IMR-90 (cell line): ENCODE results near the gene GNAI2.

ENCODE experiments used
- CEBPB ChIP-seq: IDR thresholded peaks from 2 replicates; pipeline ENCODE4 v1.6.1; 2012; ENCODE audit warnings: low read depth, low read length, improper control_type of control experiment
- FOS ChIP-seq: fragments of 150-350 bp; IDR thresholded peaks from 2 replicates; pipeline ENCODE4 v1.6.1; 2016; ENCODE audit warnings: low read depth, low read length
- MAZ ChIP-seq: IDR thresholded peaks from 2 replicates; pipeline ENCODE4 v1.6.1; 2012; ENCODE audit warnings: low read depth, mild to moderate bottlenecking, low read length, improper control_type of control experiment, moderate library complexity, borderline replicate concordance
- MXI1 ChIP-seq: IDR thresholded peaks from 2 replicates; pipeline ENCODE4 v1.6.1; 2012; ENCODE audit warnings: low read depth, mild to moderate bottlenecking, low read length, moderate library complexity, borderline replicate concordance
- NFE2L2 ChIP-seq: fragments of 150-350 bp; IDR thresholded peaks from 2 replicates; pipeline ENCODE4 v1.6.1; 2016; ENCODE audit warnings: low read depth, mild to moderate bottlenecking, low read length
- POLR2A ChIP-seq: IDR thresholded peaks from 2 replicates; pipeline ENCODE4 v1.6.1; 2012; ENCODE audit warnings: mild to moderate bottlenecking, low read depth, low read length
- RCOR1 ChIP-seq: IDR thresholded peaks from 2 replicates; pipeline ENCODE4 v1.6.1; 2012; ENCODE audit warnings: mild to moderate bottlenecking, low read length, improper control_type of control experiment; ENCODE audit not compliant: insufficient replicate concordance
- USF2 ChIP-seq: fragments of 150-350 bp; IDR thresholded peaks from 2 replicates; pipeline ENCODE4 v1.6.1; 2017; ENCODE audit warnings: mild to moderate bottlenecking, antibody characterized with exemption, low read length, low read depth
- TF ChIP-seq, protein P1 (sequence below): conservative IDR thresholded peaks from 2 replicates; pipeline ENCODE4 v1.5.1; 2012; ENCODE audit warnings: mild to moderate bottlenecking, low read depth, low read length, improper control_type of control experiment
- TF ChIP-seq, protein P2 (sequence below): fragments of 150-350 bp; IDR thresholded peaks from 2 replicates; pipeline ENCODE4 v1.6.1; 2016; ENCODE audit warnings: low read depth, mild to moderate bottlenecking, low read length, moderate library complexity, borderline replicate concordance

DNA sequence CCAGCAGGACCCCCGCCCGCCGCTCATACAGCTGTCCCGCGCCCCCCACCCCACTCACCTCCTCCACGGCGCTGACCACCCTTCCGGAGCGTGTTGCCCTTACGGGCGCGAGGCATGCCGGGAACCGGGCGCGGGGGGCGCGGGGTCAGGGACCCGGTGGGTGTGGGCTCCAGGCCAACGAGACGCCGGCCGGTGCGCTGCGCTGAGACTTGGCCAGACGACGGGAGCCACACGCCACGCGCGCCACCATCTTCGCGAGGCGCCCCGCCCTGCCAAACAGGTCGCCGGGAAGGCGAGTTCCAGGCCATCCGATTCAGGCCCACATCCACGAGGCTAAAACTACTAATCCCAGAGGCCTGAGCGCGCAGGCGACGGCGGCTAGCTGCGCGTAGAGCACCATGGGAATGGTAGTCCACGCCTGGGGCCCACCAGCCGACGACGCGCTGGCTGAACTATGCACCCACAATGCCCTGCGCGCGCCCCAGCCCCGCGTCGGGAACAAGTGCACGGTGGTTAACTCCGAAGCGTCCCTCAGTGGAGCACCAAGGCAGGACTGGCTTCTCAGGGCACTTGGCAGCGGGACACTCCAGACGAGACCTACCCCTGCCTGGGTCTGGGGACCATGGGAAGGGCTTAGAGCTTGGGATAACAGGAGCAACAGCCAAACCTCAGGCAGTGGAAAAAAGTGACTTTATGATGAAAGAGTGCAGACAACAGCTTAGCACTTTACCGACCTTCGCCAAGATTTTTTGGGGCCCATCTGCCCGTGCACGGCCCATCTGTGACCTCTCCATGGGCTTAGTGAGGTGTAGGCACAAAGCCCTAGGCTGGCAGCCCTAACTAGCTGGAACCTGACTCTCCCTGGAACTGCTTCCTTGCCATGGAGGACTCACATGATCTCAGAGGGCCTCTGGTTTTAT, 56.4 kb downstream of the GNAI2 start, which contains the start of gene IFRD2:
- peak; percentile 72; the same call in 1 of the 2 replicates for TF ChIP-seq POLR2A
- TF ChIP-seq MXI1: peak; percentile 88
- TF ChIP-seq, protein P1, sequence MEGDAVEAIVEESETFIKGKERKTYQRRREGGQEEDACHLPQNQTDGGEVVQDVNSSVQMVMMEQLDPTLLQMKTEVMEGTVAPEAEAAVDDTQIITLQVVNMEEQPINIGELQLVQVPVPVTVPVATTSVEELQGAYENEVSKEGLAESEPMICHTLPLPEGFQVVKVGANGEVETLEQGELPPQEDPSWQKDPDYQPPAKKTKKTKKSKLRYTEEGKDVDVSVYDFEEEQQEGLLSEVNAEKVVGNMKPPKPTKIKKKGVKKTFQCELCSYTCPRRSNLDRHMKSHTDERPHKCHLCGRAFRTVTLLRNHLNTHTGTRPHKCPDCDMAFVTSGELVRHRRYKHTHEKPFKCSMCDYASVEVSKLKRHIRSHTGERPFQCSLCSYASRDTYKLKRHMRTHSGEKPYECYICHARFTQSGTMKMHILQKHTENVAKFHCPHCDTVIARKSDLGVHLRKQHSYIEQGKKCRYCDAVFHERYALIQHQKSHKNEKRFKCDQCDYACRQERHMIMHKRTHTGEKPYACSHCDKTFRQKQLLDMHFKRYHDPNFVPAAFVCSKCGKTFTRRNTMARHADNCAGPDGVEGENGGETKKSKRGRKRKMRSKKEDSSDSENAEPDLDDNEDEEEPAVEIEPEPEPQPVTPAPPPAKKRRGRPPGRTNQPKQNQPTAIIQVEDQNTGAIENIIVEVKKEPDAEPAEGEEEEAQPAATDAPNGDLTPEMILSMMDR: no peak
- TF ChIP-seq CEBPB: no peak
- 0 out of 2 replicates have a peak, but pooled peaks have one; percentile 5 for TF ChIP-seq FOS
- no peak for TF ChIP-seq RCOR1
- TF ChIP-seq NFE2L2: no peak
- TF ChIP-seq MAZ: peak; percentile 87
- TF ChIP-seq USF2: peak; percentile 41; the same call in 1 of the 2 replicates
- TF ChIP-seq, protein P2, sequence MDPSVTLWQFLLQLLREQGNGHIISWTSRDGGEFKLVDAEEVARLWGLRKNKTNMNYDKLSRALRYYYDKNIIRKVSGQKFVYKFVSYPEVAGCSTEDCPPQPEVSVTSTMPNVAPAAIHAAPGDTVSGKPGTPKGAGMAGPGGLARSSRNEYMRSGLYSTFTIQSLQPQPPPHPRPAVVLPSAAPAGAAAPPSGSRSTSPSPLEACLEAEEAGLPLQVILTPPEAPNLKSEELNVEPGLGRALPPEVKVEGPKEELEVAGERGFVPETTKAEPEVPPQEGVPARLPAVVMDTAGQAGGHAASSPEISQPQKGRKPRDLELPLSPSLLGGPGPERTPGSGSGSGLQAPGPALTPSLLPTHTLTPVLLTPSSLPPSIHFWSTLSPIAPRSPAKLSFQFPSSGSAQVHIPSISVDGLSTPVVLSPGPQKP: no peak
